Liver (tissue), 9 donors: ENCODE measurements around the gene PAIP2. TPM values are rescaled to one million over a fixed set of nuclear protein-coding genes. Genes with fewer than 3 reads are reported as not detected.

Experiments
- DNase-seq: peaks from one replicate; pipeline ENCODE4 v3.0.0-alpha.2; 2017; ENCODE audit warnings: low spot score
- H3K27ac ChIP-seq, 2 donors: one replicate each; pipeline ENCODE4 v1.7.0; 2013; ENCODE audit warnings: inconsistent platforms in 2 of 2, low read length in 2 of 2, control low read depth in 1 of 2, low read depth in 1 of 2, mild to moderate bottlenecking in 1 of 2
- H3K27me3 ChIP-seq, 4 donors: one replicate each; pipeline versions ENCODE4 v1.6.1 to v1.7.0; 2013; ENCODE audit warnings: low read length in 3 of 4, inconsistent platforms in 1 of 4, mild to moderate bottlenecking in 1 of 4, moderate library complexity in 1 of 4; ENCODE audit not compliant: control insufficient read depth in 4 of 4, insufficient read depth in 4 of 4
- H3K36me3 ChIP-seq, 4 donors: one replicate each; pipeline versions ENCODE4 v1.6.1 to v1.7.0; 2013; ENCODE audit warnings: low read length in 3 of 4, mild to moderate bottlenecking in 3 of 4, low read depth in 1 of 4, moderate library complexity in 1 of 4; ENCODE audit not compliant: control insufficient read depth in 4 of 4, insufficient read depth in 3 of 4
- H3K4me1 ChIP-seq, 4 donors: one replicate each; pipeline versions ENCODE4 v1.6.1 to v1.7.0; 2013; ENCODE audit warnings: low read length in 3 of 4, mild to moderate bottlenecking in 3 of 4, moderate library complexity in 1 of 4; ENCODE audit not compliant: control insufficient read depth in 4 of 4, insufficient read depth in 4 of 4
- H3K4me3 ChIP-seq, 3 donors: one replicate each; pipeline versions ENCODE4 v1.6.1 to v1.7.0; 2013; ENCODE audit warnings: low read length in 3 of 3, control low read depth in 1 of 3, low read depth in 1 of 3, mild to moderate bottlenecking in 1 of 3
- H3K9ac ChIP-seq, 2 donors: one replicate each; pipeline ENCODE4 v1.7.0; 2013; ENCODE audit warnings: low read length in 2 of 2, mild to moderate bottlenecking in 2 of 2, moderate library complexity in 2 of 2, control low read depth in 1 of 2, low read depth in 1 of 2
- H3K9me3 ChIP-seq, 4 donors: one replicate each; pipeline versions ENCODE4 v1.6.1 to v1.7.0; 2013; ENCODE audit warnings: low read length in 3 of 4; ENCODE audit not compliant: control insufficient read depth in 4 of 4
- ATF3 ChIP-seq: IDR thresholded peaks from 2 replicates; pipeline ENCODE4 v1.6.1; 2016; ENCODE audit warnings: antibody characterized with exemption
- CTCF ChIP-seq: fragments of 150-350 bp; IDR thresholded peaks from 2 replicates; pipeline ENCODE4 v1.5.1; 2017; ENCODE audit warnings: improper control_type of control experiment, low read depth, low read length; ENCODE audit not compliant: missing input control
- EGR1 ChIP-seq, 2 donors: IDR thresholded peaks; 2 replicates each; pipeline ENCODE4 v1.6.1; 2016 to 2018; ENCODE audit warnings: antibody characterized with exemption in 2 of 2, low read depth in 2 of 2
- FOXA1 ChIP-seq: IDR thresholded peaks from 2 replicates; pipeline ENCODE4 v1.6.1; 2016; ENCODE audit warnings: antibody characterized with exemption
- FOXA2 ChIP-seq: IDR thresholded peaks from 2 replicates; pipeline ENCODE4 v1.6.1; 2016; ENCODE audit warnings: antibody characterized with exemption
- GABPA ChIP-seq, 2 donors: IDR thresholded peaks in 1 of 2; conservative IDR thresholded peaks in 1 of 2; 2 replicates each; pipeline ENCODE4 v1.6.1; 2016; ENCODE audit warnings: antibody characterized with exemption in 2 of 2, mild to moderate bottlenecking in 1 of 2, moderate library complexity in 1 of 2
- HNF4A ChIP-seq, 2 donors: conservative IDR thresholded peaks; 2 replicates each; pipeline ENCODE4 v1.6.1; 2016; ENCODE audit warnings: antibody characterized with exemption in 2 of 2, mild to moderate bottlenecking in 2 of 2
- HNF4G ChIP-seq: IDR thresholded peaks from 2 replicates; pipeline ENCODE4 v1.6.1; 2016; ENCODE audit warnings: antibody characterized with exemption
- JUND ChIP-seq, 2 donors: IDR thresholded peaks; 2 replicates each; pipeline ENCODE4 v1.6.1; 2016; ENCODE audit warnings: antibody characterized with exemption in 2 of 2
- MAX ChIP-seq: IDR thresholded peaks from 2 replicates; pipeline ENCODE4 v1.6.1; 2016; ENCODE audit warnings: antibody characterized with exemption
- NR2F2 ChIP-seq: IDR thresholded peaks from 2 replicates; pipeline ENCODE4 v1.6.1; 2016; ENCODE audit warnings: antibody characterized with exemption
- RAD21 ChIP-seq, 2 donors: IDR thresholded peaks; 2 replicates each; pipeline ENCODE4 v1.6.1; 2016; ENCODE audit warnings: antibody characterized with exemption in 2 of 2, mild to moderate bottlenecking in 2 of 2
- REST ChIP-seq: IDR thresholded peaks from 2 replicates; pipeline ENCODE4 v1.6.1; 2016; ENCODE audit warnings: antibody characterized with exemption, mild to moderate bottlenecking
- RXRA ChIP-seq, 2 donors: IDR thresholded peaks; 2 replicates each; pipeline ENCODE4 v1.6.1; 2017 to 2018; ENCODE audit warnings: antibody characterized with exemption in 2 of 2, mild to moderate bottlenecking in 1 of 2
- SP1 ChIP-seq: IDR thresholded peaks from 2 replicates; pipeline ENCODE4 v1.6.1; 2018; ENCODE audit warnings: antibody characterized with exemption, mild to moderate bottlenecking
- TAF1 ChIP-seq: conservative IDR thresholded peaks from 2 replicates; pipeline ENCODE4 v1.6.1; 2016; ENCODE audit warnings: antibody characterized with exemption, mild to moderate bottlenecking
- YY1 ChIP-seq: IDR thresholded peaks from 2 replicates; pipeline ENCODE4 v1.6.1; 2016; ENCODE audit warnings: antibody characterized with exemption, mild to moderate bottlenecking
- ZBTB33 ChIP-seq: IDR thresholded peaks from 2 replicates; pipeline ENCODE4 v1.6.1; 2016; ENCODE audit warnings: antibody characterized with exemption
- WGBS: extraction: QIAGEN DNeasy Blood & Tissue Kit; methylation state at CpG from one replicate; pipeline ENCODE4 v1.1.7; 2013; 5-methylcytosine and 5-hydroxymethylcytosine counted together
- polyA plus RNA-seq, 2 donors: library from polyadenylated mRNA; stranded (reverse) in 1 of 2; unstranded in 1 of 2; fragments of 200-250 nt in 1 of 2; fragments of >200 nt in 1 of 2; fragmentation: Nextera tagmentation in 1 of 2; extraction: Ambion mirVana in 1 of 2; gene quantifications; one replicate each; pipeline versions ENCODE4 v1.2.1 to v1.2.3, GENCODE V29; 2013 to 2015
- total RNA-seq, 2 donors: library from RNA; depleted of rRNA; stranded (reverse); fragments of >200 nt; gene quantifications; one replicate each; pipeline ENCODE4 v1.2.3, GENCODE V29; 2014
- donor health status: healthy.
- donor health status: healthy.
- donor health status: healthy.
- donor health status: healthy.
- donor health status: healthy.

The PAIP2 gene
- total and polyA plus RNA-seq, 4 donors = 41.5 to 63.2 (median 45.1) TPM

- H3K27me3 ChIP-seq = no peaks in the 10 kb centered on the region
- H3K9me3 ChIP-seq = no peaks in the 10 kb centered on the region
- H3K4me3 ChIP-seq = no peak overlapping the region
- no peak for TF ChIP-seq EGR1 (IDR thresholded peaks at IDR 0.05; ENCODE audit: low read depth in 2 of 2)
- no peak for TF ChIP-seq RAD21 (IDR thresholded peaks at IDR 0.05)
- TF ChIP-seq HNF4A (conservative IDR thresholded peaks at IDR 0.05) = no peak
- no peak for TF ChIP-seq REST
- no peak for TF ChIP-seq HNF4G
- no peaks in the 10 kb centered on the region for H3K36me3 ChIP-seq
- H3K9ac ChIP-seq = peak overlapping the region in 1 of 2 donors; percentile 83
- H3K27ac ChIP-seq = no peak overlapping the region
- no peak for DNase-seq
- WGBS = 90% methylated on average over 9 of the region's 9 CpGs
- peaks cover 3 to 20% (median 13%) of the 10 kb centered on the region in 4 donors for H3K4me1 ChIP-seq
These were observed 1.8 kb downstream of the PAIP2 start for GRCh38 chr5:139343476-139343875.

GRCh38 chr5:139344177-139344576 is 2.5 kb downstream of the PAIP2 start:
- WGBS = 92% methylated on average over 2 of the region's 2 CpGs
- no peaks in the 10 kb centered on the region for H3K9me3 ChIP-seq

More at GRCh38 chr5:139344177-139344576, 2.5 kb downstream of the PAIP2 start:
- no peaks in the 10 kb centered on the region for H3K27me3 ChIP-seq
- peaks cover 3 to 20% (median 13%) of the 10 kb centered on the region in 4 donors for H3K4me1 ChIP-seq
- H3K36me3 ChIP-seq = no peaks in the 10 kb centered on the region
- H3K27ac ChIP-seq = no peak overlapping the region
- no peak overlapping the region for H3K9ac ChIP-seq
- TF ChIP-seq YY1 (no peak), CTCF (no peak), RAD21 (IDR thresholded peaks at IDR 0.05) (no peak), REST (no peak), NR2F2 (no peak), HNF4A (conservative IDR thresholded peaks at IDR 0.05) (no peak), MAX (no peak), HNF4G (no peak), TAF1 (no peak), RXRA (IDR thresholded peaks at IDR 0.05) (no peak), ZBTB33 (no peak), FOXA2 (no peak), JUND (IDR thresholded peaks at IDR 0.05) (no peak), EGR1 (IDR thresholded peaks at IDR 0.05; ENCODE audit: low read depth in 2 of 2) (no peak), SP1 (no peak), GABPA (IDR thresholded peaks at IDR 0.05 in 1 of 2, conservative IDR thresholded peaks at IDR 0.05 in 1 of 2) (no peak), ATF3 (no peak), FOXA1 (no peak)
- no peak overlapping the region for H3K4me3 ChIP-seq
- DNase-seq = no peak
